ENCODE measurements around the gene ZSCAN22. TPM values are rescaled to one million over a fixed set of nuclear protein-coding genes. Genes with fewer than 3 reads are reported as not detected.

Gene ZSCAN22
- total and polyA plus RNA-seq, 2 experiments from 2014 or later: 0.86 to 2.9 TPM

GRCh38 chr19:58345558-58345957, 18.8 kb downstream of the ZSCAN22 start (continued):
- TF ChIP-seq ZNF462 (CRISPR knock-in tag; IDR thresholded peaks at IDR 0.05) (no peak), ZNF114 (CRISPR knock-in tag; IDR thresholded peaks at IDR 0.05) (no peak), CREB1 (CRISPR knock-in tag; IDR thresholded peaks at IDR 0.05; ENCODE audit: low read depth) (no peak)

GRCh38 chr19:58346961-58347929, 20.5 kb downstream of the ZSCAN22 start:
- Histone ChIP-seq H3K4me1 (ENCODE audit: insufficient read depth) (no peaks in the 10 kb centered on the region), H3K27ac (ENCODE audit: low read depth) (no peak overlapping the region), H3F3A (replicated peaks; ENCODE audit: low read depth) (peaks cover 4% of the 10 kb centered on the region; the same call in 1 of the 2 replicates), H2AFZ (peak overlapping the region; percentile 99), H4K20me1 (replicated peaks; ENCODE audit: insufficient read depth) (no peaks in the 10 kb centered on the region; the same call in 1 of the 2 replicates), H3K79me2 (replicated peaks; ENCODE audit: insufficient read depth) (no peaks in the 10 kb centered on the region), H3K4me2 (peak overlapping the region; percentile 96), H3K9me2 (ENCODE audit: insufficient read depth) (no peaks in the 10 kb centered on the region), H3K27me3 (ENCODE audit: insufficient read depth) (peaks cover 38% of the 10 kb centered on the region), H3K36me3 (ENCODE audit: insufficient read depth) (no peaks in the 10 kb centered on the region), H3K4me3 (peak overlapping the region; percentile 94)
- ATAC-seq (peak; percentile 85), DNase-seq (ENCODE audit: low spot score) (peak; percentile 81)
- Mint-ChIP-seq H3K4me3 (peak overlapping the region; percentile 90), H3K36me3 (ENCODE audit: low read depth) (no peaks in the 10 kb centered on the region; the same call in 2 of the 3 replicates), H3K4me1 (peaks cover 3% of the 10 kb centered on the region; the same call in 2 of the 3 replicates), H3K27ac (no peak overlapping the region), H3K9me3 (no peaks in the 10 kb centered on the region), H3K27me3 (ENCODE audit: insufficient read depth, low read depth, poor library complexity) (peaks cover 27% of the 10 kb centered on the region)
- TF ChIP-seq ZNF462 (CRISPR knock-in tag; IDR thresholded peaks at IDR 0.05): no peak

Measured in GM23338 (cell line).